ENCODE results near the gene COX20. TPM values are rescaled to one million over a fixed set of nuclear protein-coding genes. Genes with fewer than 3 reads are reported as not detected.

COX20 gene
- total and polyA plus RNA-seq, 11 donors, result 43.5 to 122 (median 59.8) TPM

GRCh38 chr1:244841273-244841927 lies 5.9 kb downstream of the COX20 start:
- Histone ChIP-seq H3K4me1 (peaks cover 0 to 58% (median 28%) of the 10 kb centered on the region in 12 donors), H3K4me3 (no peak overlapping the region), H3K27ac (peak overlapping the region in 3 of 12 donors; percentile 21 to 48 (median 25)), H3K27me3 (no peaks in the 10 kb centered on the region), H3K9me3 (no peaks in the 10 kb centered on the region), H3K36me3 (peaks cover 0 to 87% (median 71%) of the 10 kb centered on the region in 9 donors)
- TF ChIP-seq POLR2A (IDR thresholded peaks at IDR 0.05) (no peak), CTCF (IDR thresholded peaks at IDR 0.05) (no peak)
- DNase-seq (no peak), ATAC-seq (no peak)
- intact Hi-C loops (cut with DNase I), result loop anchor here in 2 of 10 donors (2.0 kb wide), 1 partner anchor 15 kb away; no protein-coding TSS in a partner anchor
- 74 to 82% (median 77%) methylated on average over 9 of the region's 9 CpGs for WGBS, 4 donors

GRCh38 chr1:244843148-244843978 lies 7.9 kb downstream of the COX20 start:
- Histone ChIP-seq H3K27me3 (no peaks in the 10 kb centered on the region), H3K9me3 (no peaks in the 10 kb centered on the region), H3K36me3 (peaks cover 0 to 100% (median 88%) of the 10 kb centered on the region in 9 donors), H3K4me3 (no peak overlapping the region), H3K27ac (peak overlapping the region in 1 of 12 donors; percentile 15), H3K4me1 (peaks cover 0 to 38% (median 14%) of the 10 kb centered on the region in 12 donors)
- intact Hi-C loops (cut with DNase I), result no loop called here
- no peak for DNase-seq
- WGBS, 4 donors, result 73 to 80% (median 75%) methylated on average over 6 of the region's 6 CpGs
- no peak for ATAC-seq
- no peak for TF ChIP-seq CTCF (IDR thresholded peaks at IDR 0.05)
- TF ChIP-seq POLR2A (IDR thresholded peaks at IDR 0.05), result no peak

GRCh38 chr1:244844155-244845121 lies 9.0 kb downstream of the COX20 start:
- WGBS, 4 donors, result 86 to 92% (median 91%) methylated on average over 13 of the region's 13 CpGs
- ATAC-seq, result no peak
- TF ChIP-seq POLR2A (IDR thresholded peaks at IDR 0.05) (no peak), CTCF (IDR thresholded peaks at IDR 0.05) (no peak)
- Histone ChIP-seq H3K4me3 (no peak overlapping the region), H3K36me3 (peaks cover 0 to 100% (median 95%) of the 10 kb centered on the region in 9 donors), H3K27me3 (no peaks in the 10 kb centered on the region), H3K4me1 (peaks cover 0 to 31% (median 16%) of the 10 kb centered on the region in 12 donors), H3K27ac (no peak overlapping the region), H3K9me3 (no peaks in the 10 kb centered on the region)
- DNase-seq, result no peak
- intact Hi-C loops (cut with DNase I), result no loop called here
